Vagina (tissue), 2 donors: ENCODE measurements around the gene L3MBTL1. TPM values are rescaled to one million over a fixed set of nuclear protein-coding genes. Genes with fewer than 3 reads are reported as not detected.
"Not testable (repeated sequence)": the region's sequence is repeated elsewhere in the genome, so short reads cannot be mapped to it uniquely, and the experiment has no call there.

ENCODE experiments used
- DNase-seq, 2 donors: peaks; one replicate each; pipeline ENCODE4 v3.0.0-alpha.2; 2017; ENCODE audit errors: extremely low spot score in 2 of 2
- H3K27ac ChIP-seq: fragments of 200-600 bp; sonication (generic); one replicate; pipeline ENCODE4 v1.5.1; 2019
- H3K27me3 ChIP-seq: fragments of 200-600 bp; sonication (generic); one replicate; pipeline ENCODE4 v1.5.1; 2019
- H3K36me3 ChIP-seq, 2 donors: fragments of 200-600 bp; sonication (generic); one replicate each; pipeline ENCODE4 v1.5.1; 2017 to 2019
- H3K4me1 ChIP-seq: fragments of 200-600 bp; sonication (generic); one replicate; pipeline ENCODE4 v1.5.1; 2019
- H3K4me3 ChIP-seq, 2 donors: fragments of 200-600 bp; sonication (generic); 1 replicate in 1 of 2; 2 replicates in 1 of 2; pipeline ENCODE4 v1.5.1; 2016 to 2019
- H3K9me3 ChIP-seq: fragments of 200-600 bp; sonication (generic); one replicate; pipeline ENCODE4 v1.5.1; 2019
- POLR2A ChIP-seq, 2 donors: fragments of 450-650 bp; IDR thresholded peaks; one replicate each; pipeline ENCODE4 v1.6.1; 2017; ENCODE audit warnings: antibody characterized with exemption in 2 of 2, mild to moderate bottlenecking in 2 of 2, moderate library complexity in 2 of 2
- POLR2AphosphoS5 ChIP-seq, 2 donors: sonication (generic); formaldehyde crosslinking; IDR thresholded peaks; one replicate each; pipeline ENCODE4 v1.9.0; 2017; ENCODE audit warnings: antibody characterized with exemption in 2 of 2, mild to moderate bottlenecking in 2 of 2, low read depth in 1 of 2; ENCODE audit not compliant: insufficient read depth in 1 of 2
- intact Hi-C: fragments of 100-400 bp; cut with DNase I; formaldehyde crosslinking; loops from one replicate; pipeline ENCODE4 v1.15.1; 2023
- total RNA-seq: library from RNA; depleted of rRNA; stranded (reverse); fragments of >200 nt; gene quantifications from one replicate; pipeline ENCODE4 v1.2.3, GENCODE V29; 2016
- TF ChIP-seq, protein P1 (sequence below), 3 experiments: fragments of 450-650 bp in 2 of 3; fragments of 200-600 bp in 1 of 3; sonication (generic) in 1 of 3; IDR thresholded peaks; one replicate each; pipeline ENCODE4 v1.5.1; 2017 to 2019; ENCODE audit warnings: antibody characterized with exemption in 3 of 3, mild to moderate bottlenecking in 2 of 3, moderate library complexity in 2 of 3

L3MBTL1 gene
- total RNA-seq, 1 donor from 2014 or later: 20.9 TPM

DNA sequence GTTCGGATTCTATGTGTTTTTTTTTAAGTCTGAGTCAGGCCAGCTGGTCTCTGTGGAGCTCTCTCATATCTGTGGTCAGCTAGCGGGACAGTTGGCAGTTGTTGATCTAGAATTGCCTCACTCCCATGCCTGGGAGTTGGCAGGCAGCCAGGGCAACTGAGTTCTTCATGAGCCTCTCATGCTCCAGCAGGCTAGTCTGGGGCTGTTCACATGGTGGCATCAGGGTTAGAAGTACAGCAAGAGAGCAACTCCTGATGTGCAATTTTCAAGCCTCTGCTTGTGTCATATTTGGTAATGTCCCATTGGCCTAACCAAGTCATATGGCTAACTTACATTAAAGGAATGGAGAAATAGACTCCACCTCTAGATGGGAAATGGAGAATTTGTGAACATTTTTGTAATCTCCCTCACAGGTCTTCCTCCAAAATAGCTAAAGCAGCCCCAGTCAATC is 76.5 kb downstream of the L3MBTL1 start:
- H3K36me3 ChIP-seq: no peaks in the 10 kb centered on the region
- H3K4me3 ChIP-seq: no peak overlapping the region
- DNase-seq: no peak
- H3K27ac ChIP-seq: no peak overlapping the region
- H3K27me3 ChIP-seq: no peaks in the 10 kb centered on the region
- intact Hi-C loops: no loop called here
- no peaks in the 10 kb centered on the region for H3K9me3 ChIP-seq
- no peaks in the 10 kb centered on the region for H3K4me1 ChIP-seq
- TF ChIP-seq, protein P1, sequence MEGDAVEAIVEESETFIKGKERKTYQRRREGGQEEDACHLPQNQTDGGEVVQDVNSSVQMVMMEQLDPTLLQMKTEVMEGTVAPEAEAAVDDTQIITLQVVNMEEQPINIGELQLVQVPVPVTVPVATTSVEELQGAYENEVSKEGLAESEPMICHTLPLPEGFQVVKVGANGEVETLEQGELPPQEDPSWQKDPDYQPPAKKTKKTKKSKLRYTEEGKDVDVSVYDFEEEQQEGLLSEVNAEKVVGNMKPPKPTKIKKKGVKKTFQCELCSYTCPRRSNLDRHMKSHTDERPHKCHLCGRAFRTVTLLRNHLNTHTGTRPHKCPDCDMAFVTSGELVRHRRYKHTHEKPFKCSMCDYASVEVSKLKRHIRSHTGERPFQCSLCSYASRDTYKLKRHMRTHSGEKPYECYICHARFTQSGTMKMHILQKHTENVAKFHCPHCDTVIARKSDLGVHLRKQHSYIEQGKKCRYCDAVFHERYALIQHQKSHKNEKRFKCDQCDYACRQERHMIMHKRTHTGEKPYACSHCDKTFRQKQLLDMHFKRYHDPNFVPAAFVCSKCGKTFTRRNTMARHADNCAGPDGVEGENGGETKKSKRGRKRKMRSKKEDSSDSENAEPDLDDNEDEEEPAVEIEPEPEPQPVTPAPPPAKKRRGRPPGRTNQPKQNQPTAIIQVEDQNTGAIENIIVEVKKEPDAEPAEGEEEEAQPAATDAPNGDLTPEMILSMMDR (IDR thresholded peaks at IDR 0.05): no peak
- TF ChIP-seq POLR2A (IDR thresholded peaks at IDR 0.05): no peak

DNA sequence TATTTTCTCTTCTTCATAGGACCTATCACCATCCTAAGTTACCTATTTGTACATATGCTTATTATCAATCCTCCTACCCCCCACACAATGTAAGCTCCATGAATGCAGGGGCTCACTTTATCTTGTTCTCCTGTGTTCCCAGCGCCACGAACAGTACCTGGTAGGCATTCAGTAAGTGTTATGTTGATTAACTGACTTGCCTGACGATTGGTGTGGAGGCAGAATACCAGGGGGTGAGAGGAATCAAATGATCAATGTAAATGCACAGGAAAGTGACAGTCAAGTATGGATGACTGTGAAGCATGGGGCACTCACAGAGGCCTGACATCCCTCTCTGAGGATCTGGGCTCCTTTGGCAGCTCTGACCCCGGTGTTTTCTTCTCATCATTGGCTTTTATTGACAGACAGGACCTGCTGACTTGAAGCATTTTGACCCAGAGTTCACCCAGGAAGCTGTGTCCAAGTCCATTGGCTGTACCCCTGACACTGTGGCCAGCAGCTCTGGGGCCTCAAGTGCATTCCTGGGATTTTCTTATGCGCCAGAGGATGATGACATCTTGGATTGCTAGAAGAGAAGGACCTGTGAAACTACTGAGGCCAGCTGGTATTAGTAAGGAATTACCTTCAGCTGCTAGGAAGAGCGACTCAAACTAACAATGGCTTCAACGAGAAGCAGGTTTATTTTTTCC is 77.1 kb downstream of the L3MBTL1 start:
- no peaks in the 10 kb centered on the region for H3K27me3 ChIP-seq
- no peaks in the 10 kb centered on the region for H3K36me3 ChIP-seq
- H3K27ac ChIP-seq: no peak overlapping the region
- TF ChIP-seq POLR2AphosphoS5 (IDR thresholded peaks at IDR 0.05; ENCODE audit: insufficient read depth in 1 of 2, low read depth in 1 of 2) (no peak), POLR2A (IDR thresholded peaks at IDR 0.05) (no peak)
- TF ChIP-seq, protein P1 (IDR thresholded peaks at IDR 0.05): no peak
- no peak for DNase-seq
- H3K9me3 ChIP-seq: no peaks in the 10 kb centered on the region
- peaks cover under 1% of the 10 kb centered on the region for H3K4me1 ChIP-seq
- no peak overlapping the region for H3K4me3 ChIP-seq
- intact Hi-C loops: no loop called here

DNA sequence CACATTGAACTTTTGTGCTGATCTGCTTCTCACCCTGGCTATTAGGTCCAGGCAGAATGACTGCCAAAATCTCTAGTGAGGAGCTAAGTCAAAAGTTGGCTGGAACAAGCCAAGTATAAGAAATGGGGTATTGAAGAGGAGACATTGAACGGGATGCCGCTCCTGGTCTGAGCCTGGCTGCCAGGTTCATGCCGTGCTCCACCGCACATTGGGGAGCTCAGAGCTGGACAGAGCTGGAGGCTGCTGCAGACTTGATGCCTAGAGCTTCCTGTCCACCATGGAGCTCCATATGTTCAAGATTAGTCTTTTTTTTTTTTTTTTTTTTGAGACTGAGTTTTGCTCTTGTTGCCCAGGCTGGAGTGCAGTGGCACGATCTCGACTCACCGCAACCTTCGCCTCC is 79.1 kb downstream of the L3MBTL1 start:
- TF ChIP-seq, protein P1 (IDR thresholded peaks at IDR 0.05): no peak
- TF ChIP-seq POLR2A (IDR thresholded peaks at IDR 0.05) (no peak), POLR2AphosphoS5 (IDR thresholded peaks at IDR 0.05; ENCODE audit: insufficient read depth in 1 of 2, low read depth in 1 of 2) (no peak)
- Histone ChIP-seq H3K9me3 (no peaks in the 10 kb centered on the region), H3K36me3 (no peaks in the 10 kb centered on the region), H3K4me1 (peaks cover 13% of the 10 kb centered on the region), H3K4me3 (no peak overlapping the region), H3K27me3 (no peaks in the 10 kb centered on the region), H3K27ac (no peak overlapping the region)
- DNase-seq: no peak
- intact Hi-C loops: no loop called here

DNA sequence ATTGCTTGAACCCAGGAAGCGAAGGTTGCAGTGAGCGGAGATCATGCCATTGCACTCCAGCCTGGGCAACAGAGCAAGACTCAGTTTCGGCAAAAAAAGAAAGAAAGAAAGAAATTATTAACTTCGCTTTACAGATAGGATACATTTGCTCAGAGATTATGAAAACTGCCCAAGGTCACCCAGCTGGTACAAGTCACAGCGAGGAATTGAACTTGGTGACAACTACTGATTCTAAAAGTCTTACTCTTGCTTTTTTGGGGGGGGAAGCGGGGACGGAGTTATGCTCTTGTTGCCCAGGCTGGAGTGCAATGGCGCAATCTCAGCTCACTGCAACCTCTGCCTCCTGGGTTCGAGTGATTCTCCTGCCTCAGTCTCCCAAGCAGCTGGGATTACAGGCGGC is 81.0 kb downstream of the L3MBTL1 start:
- H3K36me3 ChIP-seq, DNase-seq, H3K27me3 ChIP-seq, H3K27ac ChIP-seq, H3K4me3 ChIP-seq, H3K9me3 ChIP-seq, intact Hi-C loops: not testable (repeated sequence)
- peaks cover 20% of the 10 kb centered on the region for H3K4me1 ChIP-seq

DNA sequence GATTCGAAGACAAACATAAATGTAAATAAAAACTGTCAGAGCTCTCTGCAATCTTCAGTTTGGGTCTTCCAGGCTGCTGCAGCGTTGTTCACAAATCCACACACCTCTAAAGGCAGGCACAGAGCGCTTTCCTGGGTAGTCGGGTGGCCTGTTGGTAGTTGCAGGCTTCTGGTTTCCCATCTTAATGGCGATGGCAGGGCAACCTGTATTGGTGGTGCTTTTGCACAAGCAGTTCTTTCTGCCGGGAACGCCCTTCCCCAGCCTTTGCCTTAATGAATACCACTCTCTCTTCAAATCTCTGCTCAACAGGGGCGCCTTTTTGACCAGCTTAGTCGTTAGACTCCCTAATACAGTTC is 82.5 kb downstream of the L3MBTL1 start:
- Histone ChIP-seq H3K27me3 (no peaks in the 10 kb centered on the region), H3K4me1 (peaks cover 20% of the 10 kb centered on the region), H3K4me3 (peak overlapping the region; percentile 81 to 95), H3K9me3 (no peaks in the 10 kb centered on the region), H3K36me3 (peaks cover 0 to 5% of the 10 kb centered on the region in 2 donors), H3K27ac (peak overlapping the region; percentile 82)
- no peak for DNase-seq
- intact Hi-C loops: no loop called here
- TF ChIP-seq POLR2AphosphoS5 (IDR thresholded peaks at IDR 0.05; ENCODE audit: insufficient read depth in 1 of 2, low read depth in 1 of 2) (no peak), POLR2A (IDR thresholded peaks at IDR 0.05) (no peak)
- TF ChIP-seq, protein P1 (IDR thresholded peaks at IDR 0.05): no peak
